GM23338 (cell line): ENCODE data around the gene LIF. TPM values are rescaled to one million over a fixed set of nuclear protein-coding genes. Genes with fewer than 3 reads are reported as not detected.

Experiments
- ATAC-seq: fragments of 200-7000 bp; cut with Tn5 transposase; 3 replicates; pipeline ENCODE4 v1.9.1; 2020
- DNase-seq: peaks from one replicate; pipeline ENCODE4 v3.0.0-alpha.2; 2015; ENCODE audit warnings: low spot score
- H2AFZ ChIP-seq: fragments of 200-600 bp; sonication (generic); 2 replicates; pipeline ENCODE4 v1.8.0; 2016; ENCODE audit warnings: antibody characterized with exemption, mild to moderate bottlenecking, moderate library complexity
- H3F3A ChIP-seq: fragments of 200-600 bp; sonication (generic); replicated peaks from 2 replicates; pipeline ENCODE4 v1.8.0; 2017; ENCODE audit warnings: antibody characterized with exemption, mixed run types, low read depth
- H3K27ac ChIP-seq: fragments of 200-600 bp; sonication (generic); 2 replicates; pipeline ENCODE4 v1.6.1; 2016; ENCODE audit warnings: low read depth
- H3K27me3 ChIP-seq: fragments of 200-600 bp; sonication (generic); 2 replicates; pipeline ENCODE4 v1.8.0; 2016; ENCODE audit warnings: mild to moderate bottlenecking, mixed run types, moderate library complexity; ENCODE audit not compliant: insufficient read depth
- H3K36me3 ChIP-seq: fragments of 200-600 bp; sonication (generic); 2 replicates; pipeline ENCODE4 v1.8.0; 2016; ENCODE audit warnings: mild to moderate bottlenecking; ENCODE audit not compliant: insufficient read depth
- H3K4me1 ChIP-seq: fragments of 200-600 bp; sonication (generic); 2 replicates; pipeline ENCODE4 v1.8.0; 2016; ENCODE audit warnings: mild to moderate bottlenecking, moderate library complexity; ENCODE audit not compliant: insufficient read depth
- H3K4me2 ChIP-seq: fragments of 200-600 bp; sonication (generic); 2 replicates; pipeline ENCODE4 v1.7.1; 2017; ENCODE audit warnings: mixed run types
- H3K4me3 ChIP-seq: fragments of 200-600 bp; sonication (generic); 2 replicates; pipeline ENCODE4 v1.6.1; 2016; ENCODE audit warnings: mixed run types
- H3K79me2 ChIP-seq: fragments of 200-600 bp; sonication (generic); replicated peaks from 2 replicates; pipeline ENCODE4 v1.8.0; 2017; ENCODE audit warnings: mild to moderate bottlenecking; ENCODE audit not compliant: insufficient read depth
- H3K9me2 ChIP-seq: fragments of 200-600 bp; sonication (generic); 2 replicates; pipeline ENCODE4 v1.8.0; 2017; ENCODE audit not compliant: insufficient read depth
- H4K20me1 ChIP-seq: fragments of 200-600 bp; sonication (generic); replicated peaks from 2 replicates; pipeline ENCODE4 v1.8.0; 2017; ENCODE audit warnings: mild to moderate bottlenecking; ENCODE audit not compliant: insufficient read depth
- H3K27ac Mint-ChIP-seq: 2 replicates; pipeline ENCODE4 v1.8.0; 2020; ENCODE audit warnings: inconsistent platforms, mild to moderate bottlenecking, moderate library complexity, mixed read lengths
- H3K27me3 Mint-ChIP-seq: 3 replicates; pipeline ENCODE4 v1.8.0; 2022; ENCODE audit warnings: low read depth, mild to moderate bottlenecking, moderate library complexity, mixed read lengths, inconsistent platforms; ENCODE audit not compliant: insufficient read depth, poor library complexity
- H3K36me3 Mint-ChIP-seq: 3 replicates; pipeline ENCODE4 v1.8.0; 2021; ENCODE audit warnings: low read depth, mild to moderate bottlenecking, inconsistent platforms, moderate library complexity, mixed read lengths
- H3K4me1 Mint-ChIP-seq: 3 replicates; pipeline ENCODE4 v1.8.0; 2020; ENCODE audit warnings: mild to moderate bottlenecking, inconsistent platforms, mixed read lengths
- H3K4me3 Mint-ChIP-seq: 3 replicates; pipeline ENCODE4 v1.8.0; 2021; ENCODE audit warnings: moderate library complexity, mild to moderate bottlenecking, inconsistent platforms, mixed read lengths
- H3K9me3 Mint-ChIP-seq: 3 replicates; pipeline ENCODE4 v1.8.0; 2020; ENCODE audit warnings: moderate library complexity, mild to moderate bottlenecking, inconsistent platforms, mixed read lengths
- CREB1 ChIP-seq: fragments of 250-450 bp; sonication (Bioruptor Pico); IDR thresholded peaks from 2 replicates; pipeline ENCODE4 v1.5.0; 2020; ENCODE audit warnings: low read depth, mild to moderate bottlenecking, moderate library complexity
- CTCF ChIP-seq, 2 experiments: fragments of 200-600 bp in 1 of 2; sonication (generic) in 1 of 2; conservative IDR thresholded peaks; 2 replicates each; pipeline versions ENCODE4 v1.5.1 to v1.6.1; 2016 to 2017; ENCODE audit warnings: antibody characterized with exemption in 2 of 2, low read depth in 2 of 2, mild to moderate bottlenecking in 2 of 2, moderate library complexity in 1 of 2
- ETS1 ChIP-seq: IDR thresholded peaks from 2 replicates; pipeline ENCODE4 v1.6.1; 2016; ENCODE audit warnings: antibody characterized with exemption
- EZH2 ChIP-seq: fragments of 200-600 bp; sonication (generic); IDR thresholded peaks from one replicate; pipeline ENCODE4 v1.8.0; 2017; ENCODE audit warnings: antibody characterized with exemption, mild to moderate bottlenecking, low read depth; ENCODE audit not compliant: unreplicated experiment
- EZH2phosphoT487 ChIP-seq: fragments of 200-600 bp; sonication (generic); IDR thresholded peaks from one replicate; pipeline ENCODE4 v1.8.1; 2018; ENCODE audit warnings: antibody characterized with exemption; ENCODE audit not compliant: unreplicated experiment
- JUNB ChIP-seq: IDR thresholded peaks from one replicate; pipeline ENCODE4 v1.6.1; 2016; ENCODE audit warnings: antibody characterized with exemption; ENCODE audit not compliant: unreplicated experiment
- NANOG ChIP-seq: IDR thresholded peaks from 2 replicates; pipeline ENCODE4 v1.6.1; 2016; ENCODE audit warnings: antibody characterized with exemption, borderline replicate concordance
- POLR2AphosphoS5 ChIP-seq: IDR thresholded peaks from 2 replicates; pipeline ENCODE4 v1.6.1; 2016; ENCODE audit warnings: antibody characterized with exemption, low read depth
- STAT1 ChIP-seq: IDR thresholded peaks from one replicate; pipeline ENCODE4 v1.6.1; 2016; ENCODE audit warnings: antibody characterized with exemption; ENCODE audit not compliant: unreplicated experiment
- ZNF114 ChIP-seq: fragments of 250-450 bp; sonication (Bioruptor Pico); IDR thresholded peaks from 2 replicates; pipeline ENCODE4 v1.5.0; 2020; ENCODE audit warnings: mild to moderate bottlenecking, moderate library complexity
- ZNF331 ChIP-seq: fragments of 250-450 bp; sonication (Bioruptor Pico); IDR thresholded peaks from 2 replicates; pipeline ENCODE4 v1.5.0; 2020; ENCODE audit warnings: low read depth, mild to moderate bottlenecking, moderate library complexity
- ZNF462 ChIP-seq: fragments of 250-450 bp; sonication (Bioruptor Pico); IDR thresholded peaks from 2 replicates; pipeline ENCODE4 v1.5.0; 2020; ENCODE audit warnings: mild to moderate bottlenecking, moderate library complexity
- polyA plus RNA-seq: library from polyadenylated mRNA; unstranded; fragments of >200 nt; fragmentation: Nextera tagmentation; extraction: Ambion mirVana; gene quantifications from 2 replicates; pipeline ENCODE4 v1.2.1, GENCODE V29; 2016
- total RNA-seq: library from RNA; depleted of rRNA; stranded (reverse); fragments of >200 nt; shearing (Covaris generic); gene quantifications from 2 replicates; pipeline ENCODE4 v1.2.3, GENCODE V29; 2014
- TF ChIP-seq, protein P1 (sequence below): IDR thresholded peaks from one replicate; pipeline ENCODE4 v1.6.1; 2018; ENCODE audit warnings: antibody characterized with exemption; ENCODE audit not compliant: unreplicated experiment

Gene LIF
- total and polyA plus RNA-seq, 2 experiments from 2014 or later: 1.8 to 3.6 TPM

GRCh38 chr22:30288419-30289140, 42.0 kb upstream of the LIF start:
- Histone ChIP-seq H2AFZ (peak overlapping the region; percentile 74; the same call in 1 of the 2 replicates), H3K4me2 (peak overlapping the region; percentile 91), H3K79me2 (no peaks in the 10 kb centered on the region), H3K27me3 (peaks cover 7% of the 10 kb centered on the region; the same call in 1 of the 2 replicates), H4K20me1 (no peaks in the 10 kb centered on the region; the same call in 1 of the 2 replicates), H3K4me3 (peak overlapping the region; percentile 75), H3K9me2 (no peaks in the 10 kb centered on the region), H3F3A (peaks cover 11% of the 10 kb centered on the region), H3K36me3 (no peaks in the 10 kb centered on the region), H3K27ac (peak overlapping the region; percentile 78; the same call in 1 of the 2 replicates), H3K4me1 (peaks cover 14% of the 10 kb centered on the region; the same call in 1 of the 2 replicates)
- Mint-ChIP-seq H3K27me3 (peaks cover 22% of the 10 kb centered on the region), H3K4me3 (peak overlapping the region; percentile 79), H3K9me3 (no peaks in the 10 kb centered on the region), H3K4me1 (peaks cover 14% of the 10 kb centered on the region; the same call in 2 of the 3 replicates), H3K27ac (no peak overlapping the region), H3K36me3 (no peaks in the 10 kb centered on the region)
- ATAC-seq (no peak), DNase-seq (no peak)
- TF ChIP-seq ZNF462 (no peak), ZNF114 (CRISPR knock-in tag) (no peak), POLR2AphosphoS5 (no peak), ETS1 (no peak), EZH2phosphoT487 (no peak), NANOG (no peak), JUNB (no peak), EZH2 (no peak), STAT1 (no peak), ZNF331 (CRISPR knock-in tag) (no peak), CREB1 (CRISPR knock-in tag) (no peak), CTCF (conservative IDR thresholded peaks at IDR 0.05; ENCODE audit: low read depth in 2 of 2) (no peak)
- TF ChIP-seq, protein P1, sequence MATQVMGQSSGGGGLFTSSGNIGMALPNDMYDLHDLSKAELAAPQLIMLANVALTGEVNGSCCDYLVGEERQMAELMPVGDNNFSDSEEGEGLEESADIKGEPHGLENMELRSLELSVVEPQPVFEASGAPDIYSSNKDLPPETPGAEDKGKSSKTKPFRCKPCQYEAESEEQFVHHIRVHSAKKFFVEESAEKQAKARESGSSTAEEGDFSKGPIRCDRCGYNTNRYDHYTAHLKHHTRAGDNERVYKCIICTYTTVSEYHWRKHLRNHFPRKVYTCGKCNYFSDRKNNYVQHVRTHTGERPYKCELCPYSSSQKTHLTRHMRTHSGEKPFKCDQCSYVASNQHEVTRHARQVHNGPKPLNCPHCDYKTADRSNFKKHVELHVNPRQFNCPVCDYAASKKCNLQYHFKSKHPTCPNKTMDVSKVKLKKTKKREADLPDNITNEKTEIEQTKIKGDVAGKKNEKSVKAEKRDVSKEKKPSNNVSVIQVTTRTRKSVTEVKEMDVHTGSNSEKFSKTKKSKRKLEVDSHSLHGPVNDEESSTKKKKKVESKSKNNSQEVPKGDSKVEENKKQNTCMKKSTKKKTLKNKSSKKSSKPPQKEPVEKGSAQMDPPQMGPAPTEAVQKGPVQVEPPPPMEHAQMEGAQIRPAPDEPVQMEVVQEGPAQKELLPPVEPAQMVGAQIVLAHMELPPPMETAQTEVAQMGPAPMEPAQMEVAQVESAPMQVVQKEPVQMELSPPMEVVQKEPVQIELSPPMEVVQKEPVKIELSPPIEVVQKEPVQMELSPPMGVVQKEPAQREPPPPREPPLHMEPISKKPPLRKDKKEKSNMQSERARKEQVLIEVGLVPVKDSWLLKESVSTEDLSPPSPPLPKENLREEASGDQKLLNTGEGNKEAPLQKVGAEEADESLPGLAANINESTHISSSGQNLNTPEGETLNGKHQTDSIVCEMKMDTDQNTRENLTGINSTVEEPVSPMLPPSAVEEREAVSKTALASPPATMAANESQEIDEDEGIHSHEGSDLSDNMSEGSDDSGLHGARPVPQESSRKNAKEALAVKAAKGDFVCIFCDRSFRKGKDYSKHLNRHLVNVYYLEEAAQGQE: no peak
